Neural crest cell (in vitro differentiated cells): ENCODE measurements around the gene ZCCHC14. TPM values are rescaled to one million over a fixed set of nuclear protein-coding genes. Genes with fewer than 3 reads are reported as not detected.
"Not testable (repeated sequence)": the region's sequence is repeated elsewhere in the genome, so short reads cannot be mapped to it uniquely, and the experiment has no call there.

Experiments
- DNase-seq: peaks from one replicate; pipeline ENCODE4 v3.0.0; 2021; ENCODE audit warnings: low read depth, mixed read lengths, low spot score
- H3K27ac Mint-ChIP-seq: one replicate; pipeline ENCODE4 v1.8.0; 2021; ENCODE audit warnings: mild to moderate bottlenecking, mixed read lengths; ENCODE audit not compliant: unreplicated experiment
- H3K27me3 Mint-ChIP-seq: 2 replicates; pipeline ENCODE4 v1.8.0; 2021; ENCODE audit warnings: low read depth, mild to moderate bottlenecking, mixed read lengths
- H3K36me3 Mint-ChIP-seq: 2 replicates; pipeline ENCODE4 v1.8.0; 2021; ENCODE audit warnings: low read depth, mild to moderate bottlenecking, mixed read lengths
- H3K4me1 Mint-ChIP-seq: 2 replicates; pipeline ENCODE4 v1.8.0; 2021; ENCODE audit warnings: mixed read lengths
- H3K4me3 Mint-ChIP-seq: one replicate; pipeline ENCODE4 v1.8.0; 2021; ENCODE audit warnings: mild to moderate bottlenecking, mixed read lengths
- H3K9me3 Mint-ChIP-seq: 2 replicates; pipeline ENCODE4 v1.8.0; 2021; ENCODE audit warnings: mixed read lengths
- total RNA-seq: library from RNA; stranded (reverse); gene quantifications from 2 replicates; pipeline ENCODE4 v1.2.1, GENCODE V29; 2021
- TF ChIP-seq, protein P1 (sequence below): fragments of 200-600 bp; sonication (generic); conservative IDR thresholded peaks from 2 replicates; pipeline ENCODE4 v1.5.0; 2021; ENCODE audit warnings: antibody characterized with exemption, mild to moderate bottlenecking

The ZCCHC14 gene
- total RNA-seq, 1 donor from 2014 or later, result 45.5 TPM

DNA sequence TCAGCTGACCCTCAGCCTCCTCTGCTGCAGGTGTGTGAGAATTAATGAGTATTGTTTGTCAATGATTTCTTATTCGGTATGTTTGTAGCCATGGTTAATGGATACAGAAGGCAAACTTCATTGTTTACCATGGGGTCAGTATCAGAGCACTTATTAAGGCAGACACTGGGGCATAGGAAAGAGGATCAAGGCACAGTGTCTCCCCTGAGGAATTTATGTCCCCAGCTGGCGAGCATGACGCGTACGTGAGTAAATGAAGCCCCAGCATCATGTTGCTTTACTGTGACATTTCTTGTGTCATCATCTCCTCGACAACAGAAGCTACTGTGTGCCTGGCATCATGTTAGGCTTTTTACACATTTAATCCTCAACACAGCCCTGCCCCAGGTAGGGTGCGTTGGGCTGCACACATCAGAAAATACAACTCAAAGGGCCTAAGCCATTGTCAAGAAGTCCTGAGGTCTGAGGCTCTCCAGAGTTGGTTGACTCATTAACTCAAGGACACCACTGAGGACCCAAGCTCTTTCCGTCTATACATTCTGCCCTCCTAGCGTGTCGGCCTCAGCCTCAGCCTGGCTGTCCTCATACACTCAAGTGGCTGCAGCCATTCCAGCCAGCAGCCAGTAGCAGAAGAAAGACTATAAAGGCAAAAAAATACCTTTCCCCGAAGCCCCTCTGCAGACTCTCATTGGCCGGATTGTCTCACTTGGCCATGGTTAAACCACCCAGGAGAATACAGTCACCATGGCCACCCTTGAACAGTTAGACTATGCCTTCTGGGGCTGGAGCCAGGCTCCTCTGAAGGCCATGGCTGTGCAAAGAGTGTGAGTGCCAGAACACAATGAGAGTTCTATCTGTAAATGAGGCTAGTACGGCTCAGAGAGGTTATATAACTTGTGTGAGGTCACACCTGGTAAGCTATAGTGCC is 13.9 kb upstream of the ZCCHC14 start:
- Mint-ChIP-seq H3K36me3 (no peaks in the 10 kb centered on the region), H3K4me3 (no peak overlapping the region), H3K4me1 (no peaks in the 10 kb centered on the region), H3K27me3 (no peaks in the 10 kb centered on the region), H3K9me3 (no peaks in the 10 kb centered on the region), H3K27ac (no peak overlapping the region)
- DNase-seq, result no peak
- TF ChIP-seq, protein P1, sequence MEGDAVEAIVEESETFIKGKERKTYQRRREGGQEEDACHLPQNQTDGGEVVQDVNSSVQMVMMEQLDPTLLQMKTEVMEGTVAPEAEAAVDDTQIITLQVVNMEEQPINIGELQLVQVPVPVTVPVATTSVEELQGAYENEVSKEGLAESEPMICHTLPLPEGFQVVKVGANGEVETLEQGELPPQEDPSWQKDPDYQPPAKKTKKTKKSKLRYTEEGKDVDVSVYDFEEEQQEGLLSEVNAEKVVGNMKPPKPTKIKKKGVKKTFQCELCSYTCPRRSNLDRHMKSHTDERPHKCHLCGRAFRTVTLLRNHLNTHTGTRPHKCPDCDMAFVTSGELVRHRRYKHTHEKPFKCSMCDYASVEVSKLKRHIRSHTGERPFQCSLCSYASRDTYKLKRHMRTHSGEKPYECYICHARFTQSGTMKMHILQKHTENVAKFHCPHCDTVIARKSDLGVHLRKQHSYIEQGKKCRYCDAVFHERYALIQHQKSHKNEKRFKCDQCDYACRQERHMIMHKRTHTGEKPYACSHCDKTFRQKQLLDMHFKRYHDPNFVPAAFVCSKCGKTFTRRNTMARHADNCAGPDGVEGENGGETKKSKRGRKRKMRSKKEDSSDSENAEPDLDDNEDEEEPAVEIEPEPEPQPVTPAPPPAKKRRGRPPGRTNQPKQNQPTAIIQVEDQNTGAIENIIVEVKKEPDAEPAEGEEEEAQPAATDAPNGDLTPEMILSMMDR, result no peak

DNA sequence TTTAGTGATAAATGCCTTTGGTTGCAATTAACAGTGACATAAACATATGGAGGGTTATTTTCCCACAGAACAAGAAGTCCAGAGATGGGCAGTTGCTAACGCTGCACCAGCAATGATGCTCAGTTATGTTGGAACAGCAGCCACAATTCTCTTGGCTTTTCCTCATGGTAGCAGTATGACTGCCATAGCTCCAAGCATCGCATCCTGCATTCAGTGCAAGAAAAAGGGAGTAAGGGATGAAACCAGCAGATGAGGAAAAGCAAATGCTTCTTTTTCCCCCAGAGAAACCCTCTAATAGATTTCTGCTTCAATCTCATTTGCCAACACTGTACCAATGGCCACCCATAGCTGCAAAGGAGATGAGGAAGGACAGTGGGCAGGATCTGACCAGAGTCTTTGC is 13.0 kb upstream of the ZCCHC14 start:
- no peak overlapping the region for H3K4me3 Mint-ChIP-seq
- no peak for DNase-seq
- no peaks in the 10 kb centered on the region for H3K36me3 Mint-ChIP-seq
- no peaks in the 10 kb centered on the region for H3K27me3 Mint-ChIP-seq
- no peak overlapping the region for H3K27ac Mint-ChIP-seq
- no peaks in the 10 kb centered on the region for H3K9me3 Mint-ChIP-seq
- TF ChIP-seq, protein P1, result no peak
- no peaks in the 10 kb centered on the region for H3K4me1 Mint-ChIP-seq

DNA sequence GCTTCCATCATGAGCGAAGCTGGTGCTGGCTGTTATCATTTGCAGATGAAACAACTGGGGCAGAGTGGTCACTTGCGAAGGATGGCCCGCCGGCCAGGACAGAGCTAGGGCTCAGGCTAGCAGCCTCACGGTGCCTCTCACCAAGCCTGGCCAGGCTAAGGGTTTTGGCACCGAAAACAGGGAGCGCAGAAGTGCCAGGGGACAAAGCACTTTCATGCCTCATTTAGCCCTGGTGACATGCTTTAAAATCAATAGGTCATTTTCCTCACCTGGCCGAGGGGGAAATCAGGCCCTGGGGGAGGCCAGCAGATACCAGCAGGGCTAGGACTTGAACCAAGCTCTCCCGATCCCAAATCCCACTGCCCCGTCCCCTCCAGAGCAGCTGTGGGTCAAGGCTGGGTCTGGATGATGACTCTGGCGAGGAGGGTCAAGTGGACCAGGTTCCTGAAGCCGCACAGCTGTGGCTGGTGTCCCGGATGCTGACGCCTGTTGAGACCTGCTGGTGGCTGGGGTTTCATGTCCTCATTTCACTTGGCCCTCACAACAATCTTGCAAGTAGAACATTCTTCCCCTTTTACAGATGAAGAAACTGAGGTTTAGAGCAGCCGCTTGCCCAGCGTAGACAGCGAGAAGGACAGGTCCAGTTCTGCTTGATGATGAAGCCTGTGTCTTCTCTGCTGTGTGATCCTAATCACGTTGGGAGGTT is 10.6 kb upstream of the ZCCHC14 start:
- not testable (repeated sequence) for H3K4me3 Mint-ChIP-seq, H3K36me3 Mint-ChIP-seq, H3K27ac Mint-ChIP-seq, H3K27me3 Mint-ChIP-seq, DNase-seq, H3K9me3 Mint-ChIP-seq, H3K4me1 Mint-ChIP-seq

DNA sequence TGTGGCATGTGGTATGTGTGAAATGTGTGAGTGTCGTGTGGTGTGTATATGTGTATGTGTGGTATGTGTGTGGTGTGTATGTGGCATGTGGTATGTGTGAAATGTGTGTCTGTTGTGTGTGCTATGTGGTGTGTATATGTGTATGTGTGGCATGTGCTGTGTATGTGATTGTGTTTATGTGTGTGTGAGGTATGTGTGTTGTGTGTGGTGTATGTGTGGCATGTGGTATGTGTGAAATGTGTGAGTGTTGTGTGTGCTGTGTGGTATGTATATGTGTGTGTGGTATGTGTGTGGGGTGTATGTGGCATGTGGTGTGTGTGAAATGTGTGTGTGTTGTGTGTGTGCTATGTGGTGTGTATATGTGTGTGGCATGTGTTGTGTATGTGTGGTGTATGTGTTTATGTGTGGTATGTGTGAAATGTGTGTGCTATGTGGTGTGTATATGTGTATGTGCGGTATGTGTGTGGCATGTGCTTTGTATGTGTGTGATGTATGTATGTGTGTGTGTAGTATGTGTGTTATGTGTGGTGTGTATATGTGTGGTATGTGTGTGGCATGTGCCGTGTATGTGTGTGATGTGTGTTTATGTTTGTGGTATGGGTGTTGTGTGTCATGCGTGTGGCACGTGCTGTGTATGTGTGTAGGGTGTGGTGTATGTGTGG is 9.6 kb upstream of the ZCCHC14 start:
- Mint-ChIP-seq H3K27ac (no peak overlapping the region), H3K36me3 (no peaks in the 10 kb centered on the region), H3K27me3 (no peaks in the 10 kb centered on the region), H3K9me3 (no peaks in the 10 kb centered on the region), H3K4me3 (no peak overlapping the region), H3K4me1 (no peaks in the 10 kb centered on the region)
- TF ChIP-seq, protein P1, result no peak
- DNase-seq, result no peak

DNA sequence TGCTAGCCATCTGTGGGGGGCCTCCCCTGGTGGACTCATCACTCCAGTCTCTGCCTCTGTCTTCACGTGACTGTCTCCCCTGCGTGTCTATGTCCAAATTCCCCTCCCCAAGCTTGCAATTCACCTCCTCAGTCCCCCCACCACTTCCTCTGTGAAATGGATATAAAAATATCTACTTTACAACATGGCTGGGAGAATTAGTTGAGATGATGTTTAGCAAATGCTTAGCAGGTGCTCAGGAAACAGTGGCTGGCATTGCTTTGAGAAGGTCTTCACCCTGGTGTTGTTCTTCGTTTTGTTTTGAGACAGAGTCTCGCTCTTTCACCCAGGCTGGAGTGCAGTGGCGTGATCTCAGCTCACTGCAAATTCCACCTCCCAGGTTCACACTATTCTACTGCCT is 8.3 kb upstream of the ZCCHC14 start:
- no peaks in the 10 kb centered on the region for H3K4me1 Mint-ChIP-seq
- H3K27me3 Mint-ChIP-seq, result no peaks in the 10 kb centered on the region
- no peak overlapping the region for H3K4me3 Mint-ChIP-seq
- no peak for DNase-seq
- H3K27ac Mint-ChIP-seq, result no peak overlapping the region
- H3K9me3 Mint-ChIP-seq, result no peaks in the 10 kb centered on the region
- TF ChIP-seq, protein P1, result no peak
- H3K36me3 Mint-ChIP-seq, result no peaks in the 10 kb centered on the region

DNA sequence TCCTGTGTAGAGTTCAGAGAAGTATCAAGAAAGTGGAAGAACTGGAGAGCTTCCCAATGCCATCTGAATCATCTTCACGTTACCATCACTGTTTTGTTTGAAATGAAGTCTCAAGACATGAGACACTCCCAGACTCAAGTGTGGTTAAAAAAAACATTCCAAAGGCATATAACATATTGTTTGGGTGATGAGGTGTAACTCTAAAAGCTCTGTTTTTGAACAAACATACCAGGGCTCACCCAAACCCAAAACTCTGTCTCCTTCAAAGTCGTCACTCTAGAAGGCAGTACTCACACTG is 6.3 kb upstream of the ZCCHC14 start:
- no peak overlapping the region for H3K4me3 Mint-ChIP-seq
- H3K27ac Mint-ChIP-seq, result no peak overlapping the region

More for the DNA sequence above, 6.3 kb upstream of the ZCCHC14 start:
- Mint-ChIP-seq H3K36me3 (no peaks in the 10 kb centered on the region), H3K4me1 (no peaks in the 10 kb centered on the region), H3K27me3 (no peaks in the 10 kb centered on the region), H3K9me3 (no peaks in the 10 kb centered on the region)
- no peak for DNase-seq
- TF ChIP-seq, protein P1, result no peak
